SKM-1 treated with dmso at 0.1 percent for 144 hours (cell line): Measurements from ENCODE around the gene IL18RAP.
A peak's percentile ranks its signal among the peaks of the same experiment; 100 is the strongest.

Experiments
- DNase-seq: peaks from one replicate; lab custom pipeline; 2025; ENCODE audit not compliant: unreplicated experiment; lab: John Stamatoyannopoulos, UW

Gene IL18RAP

GRCh38 chr2:102422910-102423309 is at the start of gene IL18RAP:
Gene IL18RAP, plus strand, starts transcription at chr2:102423160. Its CDS starts 118 bp downstream, at chr2:102423278.
- DNase-seq: peak; percentile 19

- DNase-seq: no peak
These were observed 46.8 kb upstream of the IL18RAP start for GRCh38 chr2:102376052-102376591.

- no peak for DNase-seq
These were observed 39.2 kb upstream of the IL18RAP start for GRCh38 chr2:102383722-102384121.

GRCh38 chr2:102385522-102385921 is 37.4 kb upstream of the IL18RAP start:
- no peak for DNase-seq

GRCh38 chr2:102386004-102386403 is 37.0 kb upstream of the IL18RAP start:
- no peak for DNase-seq

GRCh38 chr2:102386867-102387541 is 36.0 kb upstream of the IL18RAP start:
- DNase-seq: no peak

GRCh38 chr2:102387763-102388546 is 35.0 kb upstream of the IL18RAP start:
- no peak for DNase-seq

GRCh38 chr2:102391565-102391964 is 31.4 kb upstream of the IL18RAP start:
- no peak for DNase-seq

GRCh38 chr2:102392096-102392495 is 30.9 kb upstream of the IL18RAP start:
- DNase-seq: no peak

- no peak for DNase-seq
These were observed 30.0 kb upstream of the IL18RAP start for GRCh38 chr2:102392942-102393341.

- no peak for DNase-seq
These were observed 26.9 kb upstream of the IL18RAP start for GRCh38 chr2:102396012-102396411.

GRCh38 chr2:102397209-102397608 is 25.8 kb upstream of the IL18RAP start:
- DNase-seq: no peak

- DNase-seq: no peak
These were observed 23.3 kb upstream of the IL18RAP start for GRCh38 chr2:102399499-102400141.

GRCh38 chr2:102401456-102401855 is 21.5 kb upstream of the IL18RAP start:
- DNase-seq: no peak

GRCh38 chr2:102401865-102402264 is 21.1 kb upstream of the IL18RAP start:
- DNase-seq: no peak

GRCh38 chr2:102410952-102411351 is 12.0 kb upstream of the IL18RAP start:
- DNase-seq: no peak

GRCh38 chr2:102412199-102412598 is 10.8 kb upstream of the IL18RAP start:
- no peak for DNase-seq

GRCh38 chr2:102417946-102418345 is 5.0 kb upstream of the IL18RAP start:
- DNase-seq: no peak

GRCh38 chr2:102418421-102418961 is 4.5 kb upstream of the IL18RAP start:
- DNase-seq: peak; percentile 91

GRCh38 chr2:102420290-102420689 is 2.7 kb upstream of the IL18RAP start:
- DNase-seq: no peak
